ENCODE results near the gene DPYSL3. TPM values are rescaled to one million over a fixed set of nuclear protein-coding genes. Genes with fewer than 3 reads are reported as not detected.

DPYSL3 gene
- total RNA-seq, 4 donors from 2014 or later, result 38.9 to 68.0 (median 50.0) TPM

GRCh38 chr5:147539053-147539452, 29.2 kb upstream of the DPYSL3 start:
- no peak overlapping the region for H3K4me3 ChIP-seq
- TF ChIP-seq, protein P1, sequence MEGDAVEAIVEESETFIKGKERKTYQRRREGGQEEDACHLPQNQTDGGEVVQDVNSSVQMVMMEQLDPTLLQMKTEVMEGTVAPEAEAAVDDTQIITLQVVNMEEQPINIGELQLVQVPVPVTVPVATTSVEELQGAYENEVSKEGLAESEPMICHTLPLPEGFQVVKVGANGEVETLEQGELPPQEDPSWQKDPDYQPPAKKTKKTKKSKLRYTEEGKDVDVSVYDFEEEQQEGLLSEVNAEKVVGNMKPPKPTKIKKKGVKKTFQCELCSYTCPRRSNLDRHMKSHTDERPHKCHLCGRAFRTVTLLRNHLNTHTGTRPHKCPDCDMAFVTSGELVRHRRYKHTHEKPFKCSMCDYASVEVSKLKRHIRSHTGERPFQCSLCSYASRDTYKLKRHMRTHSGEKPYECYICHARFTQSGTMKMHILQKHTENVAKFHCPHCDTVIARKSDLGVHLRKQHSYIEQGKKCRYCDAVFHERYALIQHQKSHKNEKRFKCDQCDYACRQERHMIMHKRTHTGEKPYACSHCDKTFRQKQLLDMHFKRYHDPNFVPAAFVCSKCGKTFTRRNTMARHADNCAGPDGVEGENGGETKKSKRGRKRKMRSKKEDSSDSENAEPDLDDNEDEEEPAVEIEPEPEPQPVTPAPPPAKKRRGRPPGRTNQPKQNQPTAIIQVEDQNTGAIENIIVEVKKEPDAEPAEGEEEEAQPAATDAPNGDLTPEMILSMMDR (IDR thresholded peaks at IDR 0.05), result no peak
- TF ChIP-seq POLR2A (IDR thresholded peaks at IDR 0.05) (no peak), EP300 (IDR thresholded peaks at IDR 0.05) (no peak)
- no peak for DNase-seq (ENCODE audit: low spot score in 2 of 2)
- no peaks in the 10 kb centered on the region for H3K4me1 ChIP-seq
- no peaks in the 10 kb centered on the region for H3K27me3 ChIP-seq
- 34 to 61% methylated on average over 1 of the region's 1 CpG for WGBS, 2 donors
- H3K27ac ChIP-seq, result no peak overlapping the region
- H3K9me3 ChIP-seq, result no peaks in the 10 kb centered on the region
- no peaks in the 10 kb centered on the region for H3K36me3 ChIP-seq

DNA sequence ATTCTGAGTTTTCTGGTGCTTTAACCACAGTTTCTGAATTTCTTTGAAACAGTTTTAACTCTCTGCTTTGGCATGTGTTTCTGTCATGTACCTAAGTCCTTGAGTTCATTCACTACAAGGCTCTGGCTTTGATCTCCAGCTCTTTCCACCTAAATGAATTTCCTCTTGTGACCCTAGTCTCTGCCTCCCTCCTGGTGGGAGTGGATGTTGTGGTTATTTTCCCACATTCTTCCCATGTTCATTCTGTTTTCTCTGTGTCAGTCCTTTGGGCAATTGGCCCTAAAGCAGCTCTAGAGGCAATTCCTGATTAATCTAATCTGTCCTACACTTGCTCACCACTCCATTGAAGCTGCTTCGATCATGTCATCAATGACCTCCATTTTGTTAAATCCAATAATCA, 28.4 kb upstream of the DPYSL3 start:
- no peaks in the 10 kb centered on the region for H3K9me3 ChIP-seq
- no peaks in the 10 kb centered on the region for H3K27me3 ChIP-seq
- H3K36me3 ChIP-seq, result no peaks in the 10 kb centered on the region
- no peak overlapping the region for H3K27ac ChIP-seq
- TF ChIP-seq EP300 (IDR thresholded peaks at IDR 0.05), result no peak
- TF ChIP-seq, protein P1 (IDR thresholded peaks at IDR 0.05), result no peak
- H3K4me3 ChIP-seq, result no peak overlapping the region
- no peak for DNase-seq (ENCODE audit: low spot score in 2 of 2)
- no peaks in the 10 kb centered on the region for H3K4me1 ChIP-seq
- WGBS, 2 donors, result 97 to 100% methylated on average over 1 of the region's 1 CpG

GRCh38 chr5:147534172-147534951, 24.5 kb upstream of the DPYSL3 start:
- no peak for DNase-seq (ENCODE audit: low spot score in 2 of 2)
- Histone ChIP-seq H3K27me3 (no peaks in the 10 kb centered on the region), H3K4me1 (no peaks in the 10 kb centered on the region), H3K27ac (no peak overlapping the region), H3K36me3 (no peaks in the 10 kb centered on the region), H3K4me3 (no peak overlapping the region), H3K9me3 (no peaks in the 10 kb centered on the region)
- WGBS, 2 donors, result 72 to 78% methylated on average over 3 of the region's 3 CpGs
- no peak for TF ChIP-seq POLR2A (IDR thresholded peaks at IDR 0.05)
- TF ChIP-seq, protein P1 (IDR thresholded peaks at IDR 0.05), result no peak
- TF ChIP-seq EP300 (IDR thresholded peaks at IDR 0.05), result no peak

DNA sequence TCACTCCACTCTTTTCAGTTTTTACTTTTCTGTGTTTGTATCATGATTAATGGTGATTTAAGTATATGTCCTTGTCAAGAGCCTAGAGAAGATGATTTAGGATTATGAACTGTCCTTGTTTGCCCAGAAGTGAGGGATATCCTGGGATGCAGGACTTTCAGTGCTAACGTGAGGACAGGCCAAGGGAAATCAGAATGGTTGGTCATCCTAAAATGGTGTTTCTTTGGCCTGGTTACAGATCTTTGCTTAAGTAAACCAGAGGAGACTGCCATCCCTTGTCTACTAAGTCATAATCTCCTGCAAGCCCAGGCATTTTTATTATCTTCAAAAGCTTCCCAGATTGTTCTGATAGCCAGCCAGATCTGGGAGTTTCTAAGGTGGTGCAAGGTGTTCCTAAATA, 22.3 kb upstream of the DPYSL3 start:
- Histone ChIP-seq H3K27me3 (no peaks in the 10 kb centered on the region), H3K27ac (no peak overlapping the region), H3K36me3 (no peaks in the 10 kb centered on the region), H3K4me3 (no peak overlapping the region), H3K9me3 (no peaks in the 10 kb centered on the region), H3K4me1 (no peaks in the 10 kb centered on the region)
- WGBS, 2 donors, result 63% methylated on average over 1 of the region's 1 CpG
- DNase-seq (ENCODE audit: low spot score in 2 of 2), result no peak
- TF ChIP-seq EP300 (IDR thresholded peaks at IDR 0.05) (no peak), POLR2A (IDR thresholded peaks at IDR 0.05) (no peak)
- TF ChIP-seq, protein P1 (IDR thresholded peaks at IDR 0.05), result no peak

GRCh38 chr5:147530530-147531389, 20.9 kb upstream of the DPYSL3 start:
- Histone ChIP-seq H3K4me1 (no peaks in the 10 kb centered on the region), H3K27ac (peak overlapping the region in 1 of 4 donors; percentile 14), H3K36me3 (no peaks in the 10 kb centered on the region), H3K27me3 (no peaks in the 10 kb centered on the region), H3K4me3 (no peak overlapping the region), H3K9me3 (no peaks in the 10 kb centered on the region)
- no peak for DNase-seq (ENCODE audit: low spot score in 2 of 2)
- 78 to 82% methylated on average over 7 of the region's 7 CpGs for WGBS, 2 donors
- TF ChIP-seq EP300 (IDR thresholded peaks at IDR 0.05) (no peak), POLR2A (IDR thresholded peaks at IDR 0.05) (no peak)
- TF ChIP-seq, protein P1 (IDR thresholded peaks at IDR 0.05), result no peak

Measured in tibial nerve (tissue), 4 donors.